Activated CD4-positive, alpha-beta T cell treated with anti-CD3 and anti-CD28 coated beads, Interleukin-2, Interleukin-6, amounts not matched to agents 100 ng/mL and 50 ng/mL, durations not matched to agents 16 hours and 8 hours (primary cell): ENCODE measurements around the gene IL1RAPL1.
A peak's percentile ranks its signal among the peaks of the same experiment; 100 is the strongest.

Source experiments
- DNase-seq: peaks from one replicate; pipeline ENCODE4 v3.0.0-alpha.2; 2020

The IL1RAPL1 gene

GRCh38 chrX:29834311-29834710 is 1247.1 kb downstream of the IL1RAPL1 start:
- DNase-seq = no peak

GRCh38 chrX:29834764-29835163 is 1247.5 kb downstream of the IL1RAPL1 start:
- no peak for DNase-seq

GRCh38 chrX:29841750-29842149 is 1254.5 kb downstream of the IL1RAPL1 start:
- no peak for DNase-seq

- no peak for DNase-seq
These were observed 1255.3 kb downstream of the IL1RAPL1 start for GRCh38 chrX:29842552-29842951.

GRCh38 chrX:29851857-29852605 is 1264.8 kb downstream of the IL1RAPL1 start:
- no peak for DNase-seq

- no peak for DNase-seq
These were observed 1265.5 kb downstream of the IL1RAPL1 start for GRCh38 chrX:29852767-29853166.

GRCh38 chrX:29858714-29859113 is 1271.5 kb downstream of the IL1RAPL1 start:
- DNase-seq = no peak

GRCh38 chrX:29862126-29862677 is 1275.0 kb downstream of the IL1RAPL1 start:
- DNase-seq = no peak

GRCh38 chrX:29867971-29868370 is 1280.7 kb downstream of the IL1RAPL1 start:
- no peak for DNase-seq

- no peak for DNase-seq
These were observed 1282.6 kb downstream of the IL1RAPL1 start for GRCh38 chrX:29869837-29870236.

- no peak for DNase-seq
These were observed 1283.4 kb downstream of the IL1RAPL1 start for GRCh38 chrX:29870608-29871007.

- no peak for DNase-seq
These were observed 1285.6 kb downstream of the IL1RAPL1 start for GRCh38 chrX:29872831-29873230.

GRCh38 chrX:29876733-29877132 is 1289.5 kb downstream of the IL1RAPL1 start:
- DNase-seq = no peak

- no peak for DNase-seq
These were observed 1293.7 kb downstream of the IL1RAPL1 start for GRCh38 chrX:29880977-29881376.

- DNase-seq = no peak
These were observed 1302.8 kb downstream of the IL1RAPL1 start for GRCh38 chrX:29890004-29890403.

GRCh38 chrX:29890646-29891200 is 1303.5 kb downstream of the IL1RAPL1 start:
- DNase-seq = no peak

GRCh38 chrX:29902004-29902403 is 1314.8 kb downstream of the IL1RAPL1 start:
- peak; percentile 0 for DNase-seq

GRCh38 chrX:29903360-29903759 is 1316.1 kb downstream of the IL1RAPL1 start:
- no peak for DNase-seq

GRCh38 chrX:29911673-29912072 is 1324.4 kb downstream of the IL1RAPL1 start:
- DNase-seq = no peak

GRCh38 chrX:29913647-29914046 is 1326.4 kb downstream of the IL1RAPL1 start:
- no peak for DNase-seq

GRCh38 chrX:29922607-29923006 is 1335.4 kb downstream of the IL1RAPL1 start:
- no peak for DNase-seq

- DNase-seq = no peak
These were observed 1338.8 kb downstream of the IL1RAPL1 start for GRCh38 chrX:29926056-29926455.

- DNase-seq = no peak
These were observed 1339.4 kb downstream of the IL1RAPL1 start for GRCh38 chrX:29926659-29927058.

- no peak for DNase-seq
These were observed 1348.2 kb downstream of the IL1RAPL1 start for GRCh38 chrX:29935455-29935854.

- no peak for DNase-seq
These were observed 1353.5 kb downstream of the IL1RAPL1 start for GRCh38 chrX:29940750-29941149.
